ENCODE results near the gene ZDHHC3.

DNA sequence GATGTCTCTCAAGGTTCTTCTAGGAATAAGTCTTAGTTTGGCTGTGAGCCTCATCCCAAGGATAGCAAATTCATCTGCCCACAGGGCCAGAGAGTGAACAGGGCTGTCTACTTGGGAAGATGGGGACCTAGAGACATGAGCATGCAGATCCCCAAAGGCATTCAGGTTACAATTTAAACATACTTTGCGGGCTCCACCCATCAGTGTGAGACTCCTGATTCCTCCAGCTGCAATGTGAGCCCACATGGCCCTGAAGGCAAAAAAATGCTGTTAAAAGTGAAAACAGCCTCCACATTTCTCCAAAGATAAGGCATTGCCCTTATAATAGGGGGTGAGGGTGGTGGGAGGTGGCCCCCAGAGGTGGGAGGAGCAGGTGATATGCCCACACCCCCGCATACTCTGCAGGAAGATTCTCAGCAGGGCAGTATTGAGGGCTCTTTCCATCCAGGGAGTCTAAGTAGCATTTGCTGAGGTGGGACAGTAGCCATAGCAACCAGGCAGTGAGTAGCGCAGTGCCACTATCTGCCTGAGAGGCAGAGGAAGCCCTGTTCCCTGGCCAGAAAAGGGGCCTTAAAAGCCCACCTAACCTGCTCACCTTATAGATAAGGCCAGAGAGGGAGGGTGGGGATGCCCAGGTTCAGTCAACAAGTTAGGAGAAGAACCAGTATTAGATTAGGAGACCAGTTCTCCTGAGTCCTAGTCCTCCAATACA is 70.4 kb downstream of the ZDHHC3 start:
- TF ChIP-seq GATA2 (IDR thresholded peaks at IDR 0.05; ENCODE audit: low read depth, low read length) (no peak), GATA3 (IDR thresholded peaks at IDR 0.05; ENCODE audit: low read depth, low read length) (no peak)
